Urothelium cell line (cell line): ENCODE data around the gene ZNF777.
"Not testable (repeated sequence)": the region's sequence is repeated elsewhere in the genome, so short reads cannot be mapped to it uniquely, and the experiment has no call there.

ENCODE experiments used
- DNase-seq: peaks from one replicate; pipeline ENCODE4 v3.0.0; 2011; ENCODE audit warnings: low spot score, mixed read lengths
- FAIRE-seq: peaks from 2 replicates; lab custom pipeline; 2011; peaks lifted over from hg19 to GRCh38; lab: Jason Lieb, UNC

The ZNF777 gene

GRCh38 chr7:149420006-149420405, 40.9 kb downstream of the ZNF777 start:
- DNase-seq (no peak), FAIRE-seq (no peak)

GRCh38 chr7:149415391-149416071, 45.3 kb downstream of the ZNF777 start:
- FAIRE-seq (no peak), DNase-seq (no peak)

- DNase-seq (no peak), FAIRE-seq (no peak)
Observed at GRCh38 chr7:149414745-149415390, 46.0 kb downstream of the ZNF777 start.

- no peak for DNase-seq
- FAIRE-seq: no peak
Observed at GRCh38 chr7:149414171-149414570, 46.7 kb downstream of the ZNF777 start.

- not testable (repeated sequence) for DNase-seq, FAIRE-seq
Observed at GRCh38 chr7:149413083-149413482, 47.8 kb downstream of the ZNF777 start.

GRCh38 chr7:149409895-149410294, 51.0 kb downstream of the ZNF777 start:
- FAIRE-seq (no peak), DNase-seq (no peak)

- DNase-seq (no peak), FAIRE-seq (no peak)
Observed at GRCh38 chr7:149404825-149405224, 56.0 kb downstream of the ZNF777 start.

GRCh38 chr7:149404396-149404795, 56.5 kb downstream of the ZNF777 start:
- no peak for DNase-seq
- no peak for FAIRE-seq

GRCh38 chr7:149398195-149398820, 62.6 kb downstream of the ZNF777 start:
- FAIRE-seq: no peak
- no peak for DNase-seq

- FAIRE-seq: no peak
- no peak for DNase-seq
Observed at GRCh38 chr7:149397470-149398043, 63.3 kb downstream of the ZNF777 start.

- not testable (repeated sequence) for FAIRE-seq, DNase-seq
Observed at GRCh38 chr7:149388550-149389335, 72.1 kb downstream of the ZNF777 start.

- not testable (repeated sequence) for FAIRE-seq, DNase-seq
Observed at GRCh38 chr7:149386514-149386913, 74.3 kb downstream of the ZNF777 start.

GRCh38 chr7:149385195-149385950, 75.5 kb downstream of the ZNF777 start:
- no peak for FAIRE-seq
- no peak for DNase-seq
